D721Med (cell line): Measurements from ENCODE around the gene SNAI1.

Experiments used
- DNase-seq: peaks from one replicate; pipeline ENCODE4 v3.0.0; 2011; ENCODE audit warnings: low spot score; ENCODE audit not compliant: insufficient read length
- FAIRE-seq: peaks from 2 replicates; lab custom pipeline; 2011; peaks lifted over from hg19 to GRCh38; lab: Jason Lieb, UNC
- TF ChIP-seq, protein P1 (sequence below): IDR thresholded peaks from 2 replicates; pipeline ENCODE4 v1.5.1; 2012; ENCODE audit warnings: mild to moderate bottlenecking, control low read depth; ENCODE audit not compliant: insufficient read depth; ENCODE audit errors: missing control alignments

SNAI1 gene

DNA sequence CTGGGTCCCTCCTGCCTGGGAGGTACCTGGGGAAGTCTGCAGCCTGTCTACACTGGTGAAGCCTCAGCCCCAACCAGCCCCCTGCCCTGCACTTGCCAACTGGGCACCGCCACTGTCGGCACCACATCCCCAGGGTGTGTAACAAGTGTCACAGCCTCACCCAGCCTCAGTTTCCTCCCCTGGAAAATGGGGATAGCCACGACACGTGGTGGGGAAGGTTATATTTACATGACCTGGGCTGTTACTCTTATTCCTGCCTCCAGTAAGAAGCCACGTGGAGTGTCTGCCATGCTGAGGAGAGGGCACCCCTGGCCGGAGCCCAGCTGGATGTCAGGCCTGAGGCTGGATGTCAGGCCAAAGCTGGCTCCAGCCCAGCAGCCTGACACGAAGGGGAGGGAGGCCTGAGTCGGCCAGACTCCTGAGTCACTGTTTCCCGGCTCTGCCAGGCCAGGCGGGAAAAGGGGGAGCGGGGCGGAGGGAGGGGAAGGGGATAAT, 44.9 kb downstream of the SNAI1 start:
- TF ChIP-seq, protein P1, sequence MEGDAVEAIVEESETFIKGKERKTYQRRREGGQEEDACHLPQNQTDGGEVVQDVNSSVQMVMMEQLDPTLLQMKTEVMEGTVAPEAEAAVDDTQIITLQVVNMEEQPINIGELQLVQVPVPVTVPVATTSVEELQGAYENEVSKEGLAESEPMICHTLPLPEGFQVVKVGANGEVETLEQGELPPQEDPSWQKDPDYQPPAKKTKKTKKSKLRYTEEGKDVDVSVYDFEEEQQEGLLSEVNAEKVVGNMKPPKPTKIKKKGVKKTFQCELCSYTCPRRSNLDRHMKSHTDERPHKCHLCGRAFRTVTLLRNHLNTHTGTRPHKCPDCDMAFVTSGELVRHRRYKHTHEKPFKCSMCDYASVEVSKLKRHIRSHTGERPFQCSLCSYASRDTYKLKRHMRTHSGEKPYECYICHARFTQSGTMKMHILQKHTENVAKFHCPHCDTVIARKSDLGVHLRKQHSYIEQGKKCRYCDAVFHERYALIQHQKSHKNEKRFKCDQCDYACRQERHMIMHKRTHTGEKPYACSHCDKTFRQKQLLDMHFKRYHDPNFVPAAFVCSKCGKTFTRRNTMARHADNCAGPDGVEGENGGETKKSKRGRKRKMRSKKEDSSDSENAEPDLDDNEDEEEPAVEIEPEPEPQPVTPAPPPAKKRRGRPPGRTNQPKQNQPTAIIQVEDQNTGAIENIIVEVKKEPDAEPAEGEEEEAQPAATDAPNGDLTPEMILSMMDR = no peak
- FAIRE-seq (no peak), DNase-seq (no peak)

DNA sequence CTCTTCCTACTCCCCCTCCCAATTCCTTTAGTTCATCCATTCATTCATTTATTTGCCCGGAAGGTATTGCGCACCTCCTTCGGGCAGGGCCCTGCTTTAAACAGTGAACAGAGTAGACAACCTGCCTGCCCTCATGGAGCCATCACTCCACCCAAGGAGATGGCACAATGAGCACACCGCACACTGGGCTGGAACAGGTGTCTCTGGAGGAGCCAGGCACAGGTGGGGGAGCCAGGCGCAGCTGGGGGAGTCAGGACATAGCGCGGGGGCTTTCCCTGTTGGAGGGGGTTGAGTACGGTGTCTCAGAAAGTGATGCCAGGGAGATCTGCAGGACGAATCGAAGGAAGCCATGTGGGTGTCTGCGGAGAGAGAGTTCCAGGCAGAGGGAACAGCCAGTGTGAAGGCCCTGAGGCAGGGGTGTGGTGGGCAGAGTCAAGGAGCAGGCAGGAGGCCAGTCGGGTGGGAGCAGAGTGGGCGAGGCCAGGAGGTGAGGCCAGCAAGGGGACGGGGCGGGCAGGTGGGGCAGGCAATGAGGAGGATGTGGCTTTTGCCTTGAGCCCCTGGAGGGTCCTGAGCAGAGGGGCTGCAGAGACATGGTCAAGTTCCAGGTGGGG, 46.4 kb downstream of the SNAI1 start:
- DNase-seq (no peak), FAIRE-seq (no peak)
- TF ChIP-seq, protein P1 = no peak

DNA sequence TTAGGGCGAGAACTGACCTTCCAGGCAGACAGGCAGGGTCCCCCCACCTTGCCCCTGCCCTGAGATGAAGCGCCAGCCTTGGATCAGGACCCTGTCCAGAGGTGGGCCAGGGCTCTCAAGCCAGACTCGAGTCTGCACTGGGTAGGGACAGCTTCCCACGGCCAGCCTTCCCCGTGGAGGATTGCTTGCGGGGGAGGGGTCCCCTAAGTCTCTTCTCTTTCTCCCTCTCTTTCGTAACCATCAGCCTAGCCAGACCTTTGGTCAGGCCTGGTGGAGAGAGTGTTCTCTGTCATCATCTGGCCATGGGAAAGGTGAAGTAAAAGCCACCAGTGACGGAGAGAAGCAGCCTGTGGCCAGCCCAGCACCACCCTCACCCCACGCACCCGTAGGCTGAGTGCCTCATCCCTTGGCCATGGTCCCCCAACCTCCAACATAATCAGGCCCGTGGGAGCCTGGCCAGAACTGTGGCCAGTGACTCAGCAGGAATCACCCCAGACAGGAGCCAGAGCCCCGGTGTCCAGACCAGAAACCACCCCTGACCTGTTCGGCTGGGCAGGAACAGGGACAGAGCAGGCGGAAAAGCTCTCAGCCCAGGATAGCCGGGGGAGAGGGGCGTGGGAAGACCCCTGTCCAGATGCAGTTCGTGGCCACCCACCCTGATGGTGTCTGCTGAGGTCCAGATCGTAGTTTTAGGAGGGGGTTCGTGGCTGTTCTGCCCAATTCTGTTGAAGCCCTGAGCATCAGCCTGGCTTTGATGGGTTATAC, 47.1 kb downstream of the SNAI1 start:
- no peak for FAIRE-seq
- TF ChIP-seq, protein P1 = no peak
- no peak for DNase-seq

DNA sequence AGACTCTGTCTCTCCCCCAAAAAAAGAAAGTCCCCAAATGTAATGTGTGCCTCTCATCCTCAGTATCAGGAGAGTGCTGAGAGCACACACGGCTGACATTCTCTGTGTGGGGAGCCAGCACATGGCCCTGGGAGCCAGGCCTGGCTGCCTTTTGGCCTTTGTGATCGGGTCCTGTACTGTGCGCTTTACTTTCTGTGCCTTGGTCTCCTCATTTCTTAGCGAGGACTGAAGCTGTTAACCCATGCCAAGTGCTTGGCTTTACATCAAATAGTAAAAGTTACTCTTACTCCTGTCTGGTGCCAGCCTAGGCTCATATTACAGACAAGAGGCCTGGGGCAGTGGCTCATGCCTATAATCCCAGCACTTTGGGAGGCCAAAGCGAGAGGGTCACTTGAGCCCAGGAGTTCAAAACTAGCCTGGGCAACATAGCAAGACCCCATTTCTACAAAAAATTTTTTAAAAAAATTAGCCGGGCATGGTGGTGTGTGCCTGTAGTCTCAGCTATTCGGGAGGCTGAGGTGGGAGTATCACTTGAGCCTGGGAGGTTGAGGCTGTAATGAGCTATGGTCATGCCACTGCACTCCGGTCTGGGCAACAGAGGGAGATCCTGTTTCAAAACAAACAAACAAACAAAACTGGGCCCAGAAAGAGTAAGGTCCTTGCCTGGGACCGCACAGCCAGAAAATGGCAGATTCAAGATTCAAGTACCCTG, 50.3 kb downstream of the SNAI1 start:
- TF ChIP-seq, protein P1 = no peak
- DNase-seq (no peak), FAIRE-seq (no peak)

DNA sequence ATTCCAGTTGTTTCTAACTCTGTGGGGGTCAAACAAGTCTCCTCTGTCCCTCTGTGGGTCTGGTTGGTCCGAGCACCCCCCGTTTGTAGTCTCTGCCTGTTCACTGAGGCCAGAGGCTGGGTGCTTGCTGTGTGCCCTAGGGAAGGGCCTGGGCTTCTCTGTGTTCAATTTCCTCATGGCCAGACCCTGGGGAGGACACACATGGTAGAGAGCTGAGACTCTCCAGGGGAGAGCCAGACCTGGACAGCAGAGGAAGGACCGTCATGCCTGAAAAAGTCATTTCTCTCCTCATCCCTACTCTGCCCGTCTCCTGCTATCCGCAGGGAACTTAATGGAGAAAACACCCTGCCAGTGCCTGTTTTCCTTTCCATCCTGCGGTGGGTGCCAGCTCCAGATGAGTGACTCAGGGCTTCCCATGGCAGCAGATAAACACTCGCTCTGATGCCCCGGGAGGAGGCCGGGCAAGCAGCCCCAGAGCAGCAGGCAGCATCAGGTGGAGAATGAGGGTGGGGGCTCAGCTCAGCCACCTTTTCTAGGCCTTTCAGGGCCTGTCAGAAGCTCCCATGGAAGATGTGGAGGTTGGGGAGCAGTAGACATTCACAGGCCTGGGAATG, 51.9 kb downstream of the SNAI1 start:
- no peak for FAIRE-seq
- DNase-seq = no peak
- TF ChIP-seq, protein P1 = no peak

DNA sequence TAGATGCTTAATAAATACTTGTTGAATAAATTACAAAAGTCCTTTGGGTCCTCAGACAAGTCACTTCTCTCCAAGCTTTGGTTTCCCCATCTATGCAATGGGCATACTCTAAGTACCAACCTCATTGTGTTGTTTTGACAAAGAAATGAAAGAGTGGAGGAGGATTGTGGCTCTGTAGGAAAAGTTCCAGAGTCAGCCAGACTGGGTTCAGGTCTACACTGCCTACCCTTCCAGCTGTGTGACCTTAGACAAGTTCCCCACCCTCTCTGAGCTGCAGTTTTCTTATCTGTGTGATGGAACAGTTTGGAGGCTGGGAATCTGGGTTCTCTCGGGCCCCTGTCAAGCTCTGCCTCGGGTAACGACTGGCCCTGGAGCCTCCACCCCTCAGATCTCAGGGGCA, 53.9 kb downstream of the SNAI1 start:
- FAIRE-seq (no peak), DNase-seq (no peak)
- TF ChIP-seq, protein P1 = no peak
